SHP77 (cell line): ENCODE results near the gene RETREG3.
"Not testable (repeated sequence)": the region's sequence is repeated elsewhere in the genome, so short reads cannot be mapped to it uniquely, and the experiment has no call there.

Experiments
- DNase-seq, 2 experiments: peaks; one replicate each; lab custom pipeline; 2025; lab: John Stamatoyannopoulos, UW

Gene RETREG3

GRCh38 chr17:42573095-42573494 is 36.1 kb downstream of the RETREG3 start:
- no peak for DNase-seq

GRCh38 chr17:42571435-42572225 is 37.5 kb downstream of the RETREG3 start:
- DNase-seq = no peak

GRCh38 chr17:42568341-42569111 is 40.6 kb downstream of the RETREG3 start:
- DNase-seq = no peak

- DNase-seq = peak; percentile 77 to 94
These were observed 42.1 kb downstream of the RETREG3 start, which contains the start of gene MLX for GRCh38 chr17:42566883-42567573. MLX (plus strand) TSS chr17:42567100; CDS start chr17:42567125, 25 bp downstream.

GRCh38 chr17:42566215-42566882 is 42.8 kb downstream of the RETREG3 start:
- no peak for DNase-seq

- no peak for DNase-seq
These were observed 43.5 kb downstream of the RETREG3 start for GRCh38 chr17:42565523-42566214.

GRCh38 chr17:42564815-42565522 is 44.2 kb downstream of the RETREG3 start:
- DNase-seq = no peak

GRCh38 chr17:42563950-42564349 is 45.2 kb downstream of the RETREG3 start:
- no peak for DNase-seq

- no peak for DNase-seq
These were observed 45.6 kb downstream of the RETREG3 start for GRCh38 chr17:42563543-42563942.

- DNase-seq = no peak
These were observed 46.0 kb downstream of the RETREG3 start for GRCh38 chr17:42563143-42563509.

- DNase-seq = no peak
These were observed 46.6 kb downstream of the RETREG3 start for GRCh38 chr17:42562388-42563142.

GRCh38 chr17:42561897-42562387 is 47.2 kb downstream of the RETREG3 start, which contains the start of gene COASY:
COASY (plus strand) TSS chr17:42562148; CDS start chr17:42562623, 475 bp downstream.
- peak; percentile 94 to 96 for DNase-seq

- DNase-seq = no peak
These were observed 48.9 kb downstream of the RETREG3 start for GRCh38 chr17:42560246-42560645.

- DNase-seq = no peak
These were observed 50.1 kb downstream of the RETREG3 start for GRCh38 chr17:42559075-42559474.

- not testable (repeated sequence) for DNase-seq
These were observed 53.1 kb downstream of the RETREG3 start for GRCh38 chr17:42555961-42556617.

GRCh38 chr17:42555122-42555622 is 54.0 kb downstream of the RETREG3 start:
- DNase-seq = no peak

GRCh38 chr17:42554250-42555121 is 54.7 kb downstream of the RETREG3 start:
- DNase-seq = peak; percentile 76 to 82

GRCh38 chr17:42553866-42554249 is 55.3 kb downstream of the RETREG3 start:
- peak in 1 of 2 experiments; percentile 27 for DNase-seq
